OCI-M2 (cell line): Measurements from ENCODE around the gene STX4.
"Not testable (repeated sequence)": the region's sequence is repeated elsewhere in the genome, so short reads cannot be mapped to it uniquely, and the experiment has no call there.

Source experiments
- DNase-seq: peaks from one replicate; lab custom pipeline; 2025; ENCODE audit not compliant: unreplicated experiment; lab: John Stamatoyannopoulos, UW

Gene STX4

GRCh38 chr16:30998852-30999761, 34.3 kb upstream of the STX4 start:
- DNase-seq, result no peak

DNA sequence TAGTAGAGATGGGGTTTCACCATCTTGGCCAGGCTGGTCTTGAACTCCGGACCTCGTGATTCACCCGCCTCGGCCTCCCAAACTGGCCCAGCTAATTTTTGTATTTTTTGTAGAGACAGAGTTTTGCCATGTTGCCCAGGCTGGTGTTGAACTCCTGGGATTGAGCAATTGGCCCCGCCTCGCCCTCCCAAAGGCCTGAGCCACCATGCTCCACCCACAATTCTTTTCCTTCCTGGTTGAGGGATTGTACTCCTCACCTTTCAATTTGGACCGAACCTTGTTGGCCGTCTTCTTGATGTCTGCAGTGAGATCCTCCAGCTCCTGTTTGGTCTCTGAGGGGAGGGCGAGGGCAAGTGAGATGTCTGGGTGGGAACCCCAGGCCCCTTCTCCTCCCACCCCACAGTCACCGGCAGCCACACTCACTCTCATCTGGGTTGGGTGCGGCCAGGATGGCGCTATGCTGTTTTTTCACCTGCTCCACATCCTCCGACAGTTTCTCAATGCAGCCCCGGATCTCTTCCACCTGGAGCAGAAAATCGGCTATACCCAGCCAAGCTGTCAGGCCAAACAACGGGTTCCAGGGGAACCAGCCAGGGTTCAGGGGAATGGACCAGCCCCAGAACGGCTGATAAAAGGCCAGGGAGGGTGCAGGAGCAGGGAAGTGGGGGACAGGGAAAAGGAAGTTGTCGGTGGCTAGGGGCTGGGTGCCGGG, 32.5 kb upstream of the STX4 start:
- DNase-seq, result no peak

DNA sequence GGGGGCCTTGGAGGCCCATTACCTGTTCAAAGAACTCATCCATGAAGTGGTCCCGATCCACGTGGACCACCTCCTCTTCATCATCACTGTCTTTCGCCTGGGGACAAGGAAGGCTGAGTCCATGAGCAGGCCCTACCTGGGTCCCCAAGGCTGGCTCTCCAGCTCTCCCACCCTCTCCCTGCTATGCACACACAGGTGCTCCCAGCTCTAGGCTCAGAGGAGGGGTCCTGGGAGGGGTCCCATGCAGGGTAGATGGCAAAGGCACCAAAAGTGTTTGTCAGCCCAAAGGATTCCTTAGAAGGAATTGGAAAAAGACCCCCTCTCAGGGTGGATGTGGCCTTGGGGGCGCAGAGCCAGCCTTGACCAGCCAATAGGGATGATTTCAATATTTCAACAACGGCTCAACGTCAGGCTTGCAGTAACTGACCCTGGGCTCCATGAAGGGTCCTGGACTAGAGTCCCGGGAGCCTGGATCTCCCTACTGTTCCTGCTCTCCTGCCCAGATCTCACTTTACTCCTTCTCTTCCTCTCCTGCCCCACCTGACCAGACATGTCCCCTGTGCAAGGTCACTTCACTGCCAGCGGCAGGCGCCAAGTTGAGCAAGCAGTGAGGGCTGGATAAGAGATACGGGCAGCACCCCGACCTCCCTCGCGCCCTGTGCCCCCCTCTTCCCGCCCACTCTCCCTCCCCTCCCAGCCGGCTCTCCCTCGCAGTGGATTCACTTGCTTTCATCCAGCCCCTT, 31.7 kb upstream of the STX4 start:
- no peak for DNase-seq

DNA sequence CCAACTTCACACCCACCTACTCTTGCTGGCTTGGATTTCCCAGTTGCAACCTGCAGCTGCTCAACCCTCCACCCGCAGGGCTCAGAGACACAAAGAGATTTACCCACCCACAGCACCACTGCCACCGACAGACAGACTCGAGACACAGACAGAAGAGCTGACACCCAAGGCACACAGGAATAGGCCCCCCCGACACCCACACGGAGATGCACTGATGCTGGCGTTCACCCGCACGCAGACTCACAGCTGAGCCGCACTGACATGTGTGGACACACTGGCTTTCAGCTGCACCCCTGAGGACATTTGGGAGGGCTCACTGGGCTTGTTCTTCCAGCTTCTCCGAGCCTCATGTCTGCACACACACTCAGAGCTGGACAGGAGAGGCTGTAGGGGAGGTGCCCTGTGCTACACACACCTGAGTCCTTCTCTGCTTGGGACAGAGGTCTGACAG, 31.1 kb upstream of the STX4 start:
- no peak for DNase-seq

- no peak for DNase-seq
These were observed 30.5 kb upstream of the STX4 start for GRCh38 chr16:31002862-31003341.

DNA sequence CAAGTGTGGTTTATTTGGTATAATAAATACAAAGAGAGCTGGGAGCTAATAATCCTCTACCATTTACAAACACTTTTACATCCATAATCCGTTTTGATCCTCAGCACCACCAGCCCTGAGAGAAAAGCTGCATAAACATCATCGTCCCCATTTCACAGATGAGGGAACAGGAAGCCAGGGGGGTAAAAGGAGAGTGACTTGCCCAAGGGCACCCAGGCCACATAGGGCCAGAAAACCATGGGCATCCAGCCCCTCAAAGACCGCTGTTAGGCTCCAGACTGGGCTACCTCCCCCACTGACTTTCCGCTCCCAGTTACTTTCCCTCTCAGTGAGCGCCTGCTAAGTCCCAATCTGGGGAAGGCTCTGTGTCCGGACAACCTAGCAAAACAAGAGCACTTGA, 29.6 kb upstream of the STX4 start:
- DNase-seq, result no peak

DNA sequence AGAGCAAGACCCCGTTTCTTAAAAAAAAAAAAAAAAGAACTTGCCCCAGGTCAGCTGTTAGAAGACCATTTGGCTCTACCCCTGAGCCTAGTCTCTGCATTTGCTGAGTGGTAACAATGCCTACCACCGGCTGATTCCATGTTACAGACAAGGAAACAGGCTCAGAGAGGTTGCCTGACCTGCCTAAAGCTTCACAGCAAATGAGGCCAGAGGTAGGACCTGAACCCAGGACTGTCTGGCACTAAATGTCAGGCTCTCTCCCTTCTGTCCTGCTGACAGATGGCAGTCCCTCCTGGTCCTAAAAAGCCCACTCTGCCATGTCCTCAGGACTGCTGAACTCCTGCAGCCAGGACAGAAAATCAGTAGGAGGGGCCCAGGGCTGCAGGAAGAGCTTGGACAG, 28.7 kb upstream of the STX4 start:
- no peak for DNase-seq

DNA sequence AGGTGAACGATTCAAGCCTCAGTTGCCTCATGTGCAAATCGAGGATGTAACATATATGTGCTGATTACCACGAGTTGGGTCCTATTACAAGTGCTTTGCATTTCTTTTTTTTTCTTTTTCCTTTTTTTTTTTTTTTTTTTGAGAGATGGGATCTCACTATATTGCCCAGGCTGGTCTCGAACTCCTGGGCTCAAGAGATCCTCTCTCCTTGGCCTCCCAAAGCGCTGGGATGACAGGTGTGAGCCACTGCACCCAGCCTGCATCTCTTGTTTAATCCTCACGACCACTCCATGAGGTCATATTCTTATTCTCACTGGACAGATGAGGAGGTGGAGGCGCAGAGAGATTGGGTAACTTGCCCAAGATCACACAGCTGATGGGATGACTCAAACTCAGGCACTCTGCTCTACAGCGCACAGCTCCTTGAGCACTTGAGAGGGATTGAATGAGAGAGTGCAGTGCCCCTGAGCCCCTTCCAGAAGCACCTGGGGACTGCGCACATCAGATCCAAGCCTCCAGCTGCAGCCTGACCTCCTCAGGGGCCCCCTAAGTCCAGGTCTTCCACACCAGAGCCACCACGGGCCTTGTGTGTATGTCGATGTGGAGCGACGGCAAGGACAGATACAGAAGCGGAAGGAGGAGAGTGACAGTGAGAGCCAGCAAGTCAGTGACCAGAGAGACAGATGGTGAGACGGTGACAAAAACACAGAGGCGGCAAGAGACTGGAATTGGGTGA, 27.8 kb upstream of the STX4 start:
- DNase-seq, result no peak

GRCh38 chr16:31006086-31006385, 27.3 kb upstream of the STX4 start:
- DNase-seq, result no peak

GRCh38 chr16:31006589-31006988, 26.8 kb upstream of the STX4 start:
- DNase-seq, result no peak

- DNase-seq, result no peak
These were observed 25.7 kb upstream of the STX4 start for GRCh38 chr16:31007684-31008083.

DNA sequence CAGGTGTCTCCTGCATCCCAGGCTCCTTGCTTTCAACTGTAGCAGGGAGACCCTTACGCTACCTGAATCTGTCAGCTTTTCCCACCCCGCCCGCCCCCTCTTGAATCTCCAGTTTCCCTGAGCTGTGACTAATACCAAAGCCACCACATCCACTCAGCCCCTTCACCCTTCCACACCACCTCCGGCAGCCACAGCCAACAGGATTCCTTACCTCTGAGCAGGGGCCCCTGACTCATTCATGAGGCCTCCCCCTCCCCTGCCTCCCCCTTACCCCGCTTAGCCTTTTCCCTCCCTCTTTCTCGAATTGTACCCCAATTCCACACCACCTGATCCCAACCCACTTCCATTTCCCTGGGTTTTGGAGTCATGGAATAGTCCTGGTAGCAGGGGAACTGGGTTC, 25.2 kb upstream of the STX4 start:
- DNase-seq, result no peak

DNA sequence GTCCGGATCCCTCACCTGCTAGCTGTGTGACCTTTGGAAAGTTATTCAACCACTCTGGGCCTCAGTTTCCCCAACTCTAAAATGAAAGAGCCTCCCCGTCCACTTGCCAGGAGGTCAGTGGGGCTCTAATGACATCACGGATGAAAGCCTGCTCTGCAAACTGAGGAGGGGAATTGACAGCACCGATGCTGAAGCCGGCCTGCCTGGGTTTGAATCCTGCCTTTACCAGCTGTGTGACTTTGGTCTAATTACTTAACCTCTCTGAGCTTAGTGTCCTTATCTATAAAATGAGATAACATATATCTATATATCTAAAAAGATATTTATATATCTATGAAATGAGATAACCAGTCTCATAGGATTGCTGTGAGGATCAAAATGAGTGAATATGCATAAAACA, 24.8 kb upstream of the STX4 start:
- DNase-seq, result no peak

- DNase-seq, result no peak
These were observed 24.2 kb upstream of the STX4 start for GRCh38 chr16:31009120-31009519.

GRCh38 chr16:31009894-31010584, 23.3 kb upstream of the STX4 start:
- no peak for DNase-seq

DNA sequence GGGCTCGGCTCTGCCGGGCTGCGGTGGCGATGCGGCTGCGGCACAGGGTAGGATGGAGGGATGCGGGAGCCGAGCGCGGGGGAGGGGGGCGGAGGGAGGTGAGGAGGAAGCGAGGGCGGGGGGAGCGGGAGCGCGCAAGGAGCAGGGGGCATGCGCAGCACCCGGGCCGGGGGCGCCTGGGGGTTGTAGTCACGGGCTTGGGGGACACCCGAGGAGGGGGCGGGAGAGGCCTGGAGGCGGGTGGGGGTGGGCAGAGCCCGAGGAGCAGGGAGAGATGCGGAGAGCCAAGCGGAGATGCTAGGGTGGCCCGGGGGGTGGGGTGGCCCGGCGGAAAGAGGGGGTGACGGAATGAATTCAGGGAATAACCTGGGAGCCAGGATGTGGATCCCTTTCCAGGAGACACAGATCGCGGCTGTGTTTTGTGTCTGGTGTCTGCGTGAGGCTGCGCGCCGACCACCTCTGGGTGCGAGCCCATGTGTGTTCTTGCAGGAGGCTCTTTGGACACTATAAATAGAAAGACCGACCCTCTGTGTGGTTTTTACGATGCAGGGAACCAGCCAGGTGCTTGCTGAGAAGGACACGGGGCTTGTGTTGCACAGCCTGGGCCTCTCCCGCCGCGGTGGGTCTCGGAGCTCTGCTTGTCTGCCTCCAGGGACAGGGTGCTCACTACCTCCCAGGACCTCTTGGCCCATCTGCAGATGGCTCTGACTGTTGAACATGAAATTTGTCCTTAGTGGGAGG, 22.6 kb upstream of the STX4 start, which contains the start of gene STX1B:
Gene STX1B, minus strand, starts transcription at position 54 of the 741 bp plus-strand sequence. CDS start 242 bp downstream, outside the sequence.
- DNase-seq, result no peak

DNA sequence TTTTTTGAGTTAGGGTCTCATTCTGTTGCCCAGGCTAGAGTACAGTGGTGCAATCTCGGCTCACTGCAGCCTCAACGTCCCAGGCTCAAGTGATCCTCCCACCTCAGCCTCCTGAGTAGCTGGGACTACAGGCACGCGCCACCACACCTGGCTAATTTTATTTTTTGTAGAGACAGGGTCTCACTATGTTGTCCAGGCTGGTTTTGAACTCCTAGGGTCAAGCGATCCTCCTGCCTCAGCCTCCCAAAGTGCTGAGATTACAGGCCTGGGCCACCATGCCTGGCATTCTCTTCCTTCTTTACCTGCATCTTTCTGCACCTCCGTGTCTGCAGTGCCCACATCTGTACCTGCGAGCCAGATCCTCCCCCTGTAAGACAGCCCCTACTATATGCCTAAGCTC, 21.5 kb upstream of the STX4 start:
- DNase-seq, result not testable (repeated sequence)

GRCh38 chr16:31013292-31013691, 20.1 kb upstream of the STX4 start:
- not testable (repeated sequence) for DNase-seq

GRCh38 chr16:31016018-31016417, 17.3 kb upstream of the STX4 start:
- no peak for DNase-seq
